GM21529 (cell line): ENCODE measurements around the gene CDT1.
"Not testable (repeated sequence)": the region's sequence is repeated elsewhere in the genome, so short reads cannot be mapped to it uniquely, and the experiment has no call there.

ENCODE experiments used
- ATAC-seq: cut with Tn5 transposase; IDR thresholded peaks from one replicate; pipeline ENCODE4 v1.9.1; 2021; ENCODE audit not compliant: unreplicated experiment

Gene CDT1

DNA sequence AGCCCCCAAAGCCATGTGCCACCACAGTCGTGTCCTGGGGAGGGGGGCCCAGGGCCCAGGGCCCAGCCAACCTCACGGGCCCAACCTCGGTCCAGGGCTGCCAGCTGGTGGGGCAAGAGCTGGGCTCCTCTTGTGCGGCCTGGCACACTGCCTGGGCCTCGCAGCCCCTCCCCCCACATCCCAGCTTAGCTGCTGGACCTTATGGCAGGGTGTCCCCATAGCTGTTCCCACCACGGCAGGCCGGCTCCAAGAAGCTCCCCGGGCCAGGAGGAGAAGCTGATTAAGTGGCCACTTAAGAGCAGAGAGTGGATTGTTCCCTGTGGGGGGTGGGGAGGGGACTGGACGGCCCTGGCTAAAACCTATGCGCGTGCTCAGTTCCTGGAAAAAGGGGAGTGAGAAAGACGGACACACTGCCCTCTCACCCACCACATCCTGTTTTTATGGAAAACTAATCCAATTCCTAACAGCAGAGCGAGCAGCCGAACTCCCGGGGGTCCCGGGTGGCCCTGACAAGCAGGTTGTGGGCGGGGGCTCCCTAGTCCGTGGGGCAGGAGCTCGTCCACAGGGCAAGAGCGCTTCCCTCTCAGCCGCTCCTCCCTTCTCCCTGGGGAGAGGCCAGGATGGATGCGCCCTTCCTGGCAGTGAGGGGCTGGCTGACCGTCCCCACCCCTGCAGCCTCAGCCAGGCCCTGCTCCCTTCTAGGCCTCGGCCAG lies 35.4 kb upstream of the CDT1 start:
- ATAC-seq = no peak

DNA sequence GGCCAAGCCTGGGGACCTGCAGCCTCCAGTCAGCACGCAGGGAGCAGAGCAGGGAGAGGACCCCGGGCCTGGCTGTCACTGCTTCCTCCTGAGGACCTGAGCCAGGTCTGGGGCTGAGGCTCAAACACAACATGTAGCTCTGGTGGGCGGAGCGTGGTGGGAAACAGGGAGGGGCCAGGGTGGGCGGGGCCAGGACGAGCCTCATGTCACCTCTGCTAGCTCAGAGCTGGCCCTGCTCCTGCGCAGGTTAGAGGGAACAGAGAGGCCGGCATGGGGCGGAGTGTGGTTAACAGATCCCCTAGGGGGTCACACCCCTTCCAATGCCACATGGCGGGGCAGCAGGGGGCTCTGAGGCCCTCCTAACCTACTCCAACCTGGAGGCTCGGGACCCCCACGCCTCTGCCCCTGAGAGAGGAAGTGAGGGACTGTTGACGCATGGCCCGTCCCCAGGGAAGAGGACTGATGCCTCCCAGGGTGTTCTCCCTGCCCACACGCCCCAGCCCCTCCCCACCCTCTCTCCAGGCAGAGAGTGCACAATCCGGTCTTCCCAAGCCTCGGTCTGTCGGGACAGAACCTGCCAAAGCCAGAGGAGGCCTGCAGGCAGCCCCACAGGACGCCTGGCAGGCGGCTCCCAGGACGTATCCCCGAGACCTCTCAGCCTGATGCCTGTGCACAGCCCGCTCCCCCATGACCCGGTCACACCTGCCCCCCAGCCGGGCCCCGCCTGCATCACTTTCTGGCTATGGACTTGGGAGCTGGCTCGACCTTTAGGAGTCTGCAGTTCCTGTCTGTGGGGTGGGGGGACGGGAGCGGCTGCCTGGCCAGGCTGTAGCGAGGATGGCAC lies 33.8 kb upstream of the CDT1 start:
- ATAC-seq = peak; percentile 47

DNA sequence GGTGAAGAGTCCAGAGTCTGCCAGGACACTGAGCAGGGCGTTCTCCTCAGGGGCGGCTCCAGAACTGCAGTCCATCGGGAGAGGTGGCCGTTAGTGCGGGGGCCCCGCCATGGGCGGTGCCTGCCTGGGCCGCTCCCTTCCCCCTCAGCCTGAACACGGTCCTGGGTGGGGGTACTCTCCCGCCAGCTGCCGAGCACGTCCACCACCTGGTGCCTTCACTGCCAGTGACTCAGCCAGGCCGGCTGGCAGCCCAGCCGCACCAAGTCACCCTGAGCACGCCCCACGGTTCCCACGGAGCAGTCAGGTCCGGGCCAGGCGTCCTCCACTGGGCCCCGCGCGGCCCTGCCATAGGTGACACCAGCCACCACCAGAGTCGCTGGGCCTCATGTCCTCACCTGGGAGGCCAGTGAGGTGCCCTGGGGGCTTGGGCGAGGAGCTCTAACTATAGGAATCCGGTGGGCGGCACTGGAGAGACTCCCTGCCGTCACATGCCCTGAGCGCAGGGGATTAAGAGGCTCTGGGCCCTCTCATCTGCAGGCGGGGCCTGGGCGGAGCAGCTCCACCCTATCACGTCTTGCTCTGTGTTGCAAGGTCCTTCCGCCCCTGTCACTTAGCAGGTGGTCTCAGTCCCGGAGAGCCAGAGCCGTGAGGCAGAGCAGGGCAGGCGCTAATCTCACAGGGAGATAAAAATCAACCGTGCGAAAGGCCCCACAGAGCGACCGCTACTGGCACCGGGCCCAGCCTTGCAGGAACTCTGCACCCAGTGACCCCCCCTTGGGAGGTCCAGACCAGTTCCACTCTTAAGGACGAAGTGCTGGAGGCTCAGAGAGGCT lies 32.9 kb upstream of the CDT1 start:
- no peak for ATAC-seq

DNA sequence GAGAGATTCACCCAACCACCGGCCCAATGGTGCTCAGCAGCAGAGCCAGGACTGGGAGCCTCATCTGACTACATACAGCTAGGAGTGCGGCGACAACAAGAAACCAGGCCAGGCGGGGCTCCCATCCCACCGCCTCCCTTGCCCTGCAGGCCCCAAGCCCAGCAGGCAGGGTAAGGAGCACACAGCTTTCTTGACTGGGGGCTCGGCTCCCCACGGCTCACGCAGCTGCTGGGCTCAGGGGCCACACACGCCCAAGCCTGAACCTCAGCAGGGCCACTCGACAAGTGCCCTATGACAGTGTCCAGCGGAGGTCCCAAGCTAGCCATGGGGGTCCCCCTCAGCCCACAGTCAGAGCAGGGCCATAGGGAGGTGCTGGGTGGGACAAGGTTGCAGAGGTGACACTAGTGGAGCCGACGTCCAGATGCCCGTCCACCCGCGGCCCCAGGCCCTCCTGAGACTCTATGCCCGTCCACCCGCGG lies 32.3 kb upstream of the CDT1 start:
- ATAC-seq = no peak

DNA sequence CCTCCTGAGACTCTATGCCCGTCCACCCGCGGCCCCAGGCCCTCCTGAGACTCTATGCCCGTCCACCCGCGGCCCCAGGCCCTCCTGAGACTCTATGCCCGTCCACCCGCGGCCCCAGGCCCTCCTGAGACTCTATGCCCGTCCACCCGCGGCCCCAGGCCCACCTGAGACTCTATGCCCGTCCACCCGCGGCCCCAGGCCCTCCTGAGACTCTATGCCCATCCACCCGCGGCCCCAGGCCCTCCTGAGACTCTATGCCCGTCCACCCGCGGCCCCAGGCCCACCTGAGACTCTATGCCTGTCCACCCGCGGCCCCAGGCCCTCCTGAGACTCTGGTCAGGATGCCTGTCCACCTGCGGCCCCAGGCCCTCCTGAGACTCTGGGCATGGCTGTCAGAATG lies 31.8 kb upstream of the CDT1 start:
- ATAC-seq = not testable (repeated sequence)

DNA sequence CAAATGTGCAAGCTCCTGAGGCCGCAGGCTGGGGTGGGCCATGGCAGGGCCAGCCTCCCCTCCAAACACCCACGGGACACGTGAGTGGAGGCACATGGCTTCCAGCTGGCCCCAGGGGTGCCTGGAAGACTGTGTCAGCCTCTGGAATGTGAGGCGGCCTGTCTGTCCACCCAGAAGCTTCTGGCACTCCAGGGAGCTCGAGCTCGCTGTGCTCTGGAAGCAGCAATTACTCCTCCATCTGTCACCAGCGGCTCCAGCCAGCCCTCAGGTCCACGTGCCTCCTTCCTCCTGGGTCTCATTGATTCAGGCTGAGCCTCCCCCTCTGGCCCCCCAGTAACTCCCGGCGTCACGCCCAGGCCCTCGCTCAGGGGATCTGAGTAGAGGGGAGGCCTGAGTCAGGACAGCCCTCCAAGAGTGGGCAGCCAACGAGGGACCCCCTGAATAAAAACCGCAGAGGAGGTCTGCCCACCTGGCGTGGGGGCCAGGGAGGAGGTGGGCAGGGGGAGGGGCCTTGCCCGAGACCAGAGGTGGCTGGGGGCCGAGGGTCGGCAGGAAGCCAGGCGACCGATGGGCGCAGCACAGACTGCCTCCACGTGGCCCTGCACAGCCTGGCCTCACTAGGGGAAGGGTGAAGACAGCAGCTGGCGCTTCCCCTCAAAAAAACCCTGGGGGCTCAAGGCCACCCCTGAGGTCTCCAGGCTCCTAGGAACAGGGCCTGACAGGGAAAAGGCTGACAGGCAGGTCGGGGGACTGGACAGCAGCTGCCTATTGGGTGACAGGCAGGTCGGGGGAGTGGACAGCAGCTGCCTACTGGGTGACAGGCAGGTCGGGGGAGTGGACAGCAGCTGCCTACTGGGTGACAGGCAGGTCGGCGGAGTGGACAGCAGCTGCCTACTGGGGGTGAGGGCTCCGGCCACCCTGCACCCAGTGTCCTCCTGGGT lies 30.4 kb upstream of the CDT1 start:
- ATAC-seq = no peak

DNA sequence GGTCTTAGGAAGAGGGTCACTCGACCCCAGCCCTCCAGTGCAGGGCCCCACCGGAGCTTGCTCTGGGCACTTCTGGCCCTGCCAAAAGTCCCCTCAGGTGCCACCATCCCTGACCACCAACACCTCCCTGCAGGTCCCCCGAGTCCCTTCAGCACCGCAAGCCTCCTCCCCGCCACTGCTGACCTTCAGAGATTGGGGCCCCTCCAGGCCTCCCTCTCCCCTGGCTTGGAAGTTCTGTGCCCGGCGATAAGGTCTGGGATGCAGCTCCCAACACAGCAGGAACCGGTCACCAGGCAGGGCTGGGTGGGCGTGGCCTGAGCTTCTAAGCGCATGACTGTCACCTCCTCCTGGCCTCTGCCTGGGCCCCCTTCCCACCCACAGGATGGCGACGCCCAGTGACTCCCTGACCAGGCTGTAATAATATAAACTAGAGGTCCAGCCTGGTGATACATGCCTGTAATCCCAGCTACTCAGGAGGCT lies 29.7 kb upstream of the CDT1 start:
- ATAC-seq = no peak

DNA sequence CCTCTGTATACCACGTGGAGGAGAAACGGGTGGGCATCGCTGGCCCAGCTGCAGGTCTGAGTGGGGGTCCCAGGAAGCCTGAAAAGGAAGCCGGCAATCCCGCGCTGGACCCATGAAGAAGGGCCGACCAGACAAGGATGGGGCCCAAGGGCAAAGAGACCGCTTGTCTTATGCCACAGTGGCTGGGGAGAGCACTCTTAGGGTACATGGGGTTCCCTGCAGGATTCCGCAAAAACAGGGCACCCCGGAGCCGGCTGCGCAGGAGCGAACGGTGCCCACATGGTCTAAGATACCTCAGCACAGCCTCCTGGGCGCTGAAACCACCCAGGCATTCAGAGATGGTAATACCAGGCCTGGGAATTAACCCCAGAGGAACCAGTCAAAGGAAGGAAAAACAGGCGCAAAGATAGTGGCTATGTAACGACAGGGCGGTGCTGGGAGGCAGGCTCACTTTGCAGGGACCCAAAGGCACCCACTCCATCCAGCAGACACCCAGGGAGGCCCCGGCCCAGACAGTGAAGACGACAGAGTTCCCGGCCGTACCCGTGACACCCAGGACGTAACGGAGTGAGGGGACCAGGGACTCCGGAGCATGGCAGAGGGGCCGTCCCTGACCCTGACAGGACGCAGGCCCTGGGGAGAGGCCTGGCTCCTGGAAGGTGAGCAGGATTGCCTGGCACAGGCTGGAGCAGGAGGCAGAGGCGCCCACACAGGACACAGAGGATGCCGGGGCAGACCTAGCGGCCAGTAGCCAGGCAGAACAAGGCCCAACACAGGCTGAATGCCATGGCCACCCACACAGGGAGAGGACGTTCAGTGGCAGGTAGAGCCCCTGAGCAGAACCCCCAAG lies 28.8 kb upstream of the CDT1 start:
- ATAC-seq = no peak

DNA sequence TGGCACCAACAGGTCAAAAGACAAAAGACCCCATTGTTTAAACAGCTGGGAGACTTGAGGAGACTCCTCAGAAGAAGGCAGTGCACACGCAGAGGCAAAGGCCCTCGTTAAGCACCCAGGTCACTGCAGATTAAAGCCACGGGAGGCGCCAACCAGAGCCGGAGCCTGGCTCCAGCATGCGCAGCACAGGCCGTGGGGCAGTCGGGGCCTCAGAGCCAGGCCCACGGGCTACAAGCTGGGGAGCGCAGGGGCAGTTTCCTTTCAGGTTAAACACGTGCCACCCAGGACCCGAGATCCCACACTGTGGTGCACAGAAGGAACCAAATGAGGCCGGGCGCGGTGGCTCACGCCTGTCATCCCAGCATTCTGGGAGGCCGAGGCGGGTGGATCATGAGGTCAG lies 27.8 kb upstream of the CDT1 start:
- ATAC-seq = no peak

DNA sequence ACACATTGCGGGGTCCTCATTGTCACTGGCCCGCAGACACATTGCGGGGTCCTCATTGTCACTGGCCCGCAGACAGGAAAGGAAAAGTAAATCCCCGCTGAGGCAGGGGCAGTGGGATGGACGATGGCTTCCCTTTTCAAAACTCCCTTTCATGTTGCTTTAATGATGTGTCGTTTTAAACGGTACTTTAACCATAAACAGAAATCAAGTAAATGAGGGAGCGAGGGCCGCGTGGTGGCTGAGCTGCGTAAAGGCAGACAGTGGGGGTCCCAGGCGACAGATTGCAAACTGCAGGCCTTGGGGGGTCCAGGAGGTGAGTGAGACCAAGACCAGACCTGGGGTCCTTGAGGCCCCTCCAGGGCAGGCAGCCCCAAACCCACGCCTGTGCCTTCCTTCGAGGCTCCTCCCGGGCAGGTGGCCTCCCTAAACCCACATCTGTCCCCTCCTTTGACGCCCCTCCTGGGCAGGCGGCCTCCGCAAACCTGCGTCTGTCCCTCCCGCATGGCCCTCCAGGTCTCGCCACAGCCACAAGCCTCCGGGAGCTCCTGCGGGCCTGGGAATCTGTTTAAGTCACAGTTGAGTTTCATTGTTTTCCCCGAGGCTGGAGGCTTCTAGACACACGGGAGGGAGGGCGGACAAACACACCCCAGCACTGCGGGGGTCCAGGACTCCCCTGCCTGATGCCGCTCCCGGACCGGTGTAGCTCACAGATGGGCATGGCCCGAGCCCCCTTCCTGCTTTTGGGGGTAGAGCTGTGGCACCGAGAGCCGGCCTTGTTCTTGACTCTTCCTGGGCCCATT lies 25.9 kb upstream of the CDT1 start:
- no peak for ATAC-seq

DNA sequence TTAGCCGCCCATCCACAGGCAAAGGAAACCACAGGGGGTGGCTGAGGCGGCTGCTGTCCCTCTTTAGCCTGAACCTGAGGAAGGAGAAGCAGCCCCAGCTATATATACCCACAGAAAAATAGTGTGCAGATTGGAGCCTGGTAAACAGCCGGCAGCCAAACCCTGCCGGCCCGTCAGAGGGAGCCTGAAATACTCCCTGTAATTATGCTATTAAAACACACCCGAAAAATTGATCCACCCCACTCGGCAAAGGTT lies 25.4 kb upstream of the CDT1 start:
- ATAC-seq = no peak

DNA sequence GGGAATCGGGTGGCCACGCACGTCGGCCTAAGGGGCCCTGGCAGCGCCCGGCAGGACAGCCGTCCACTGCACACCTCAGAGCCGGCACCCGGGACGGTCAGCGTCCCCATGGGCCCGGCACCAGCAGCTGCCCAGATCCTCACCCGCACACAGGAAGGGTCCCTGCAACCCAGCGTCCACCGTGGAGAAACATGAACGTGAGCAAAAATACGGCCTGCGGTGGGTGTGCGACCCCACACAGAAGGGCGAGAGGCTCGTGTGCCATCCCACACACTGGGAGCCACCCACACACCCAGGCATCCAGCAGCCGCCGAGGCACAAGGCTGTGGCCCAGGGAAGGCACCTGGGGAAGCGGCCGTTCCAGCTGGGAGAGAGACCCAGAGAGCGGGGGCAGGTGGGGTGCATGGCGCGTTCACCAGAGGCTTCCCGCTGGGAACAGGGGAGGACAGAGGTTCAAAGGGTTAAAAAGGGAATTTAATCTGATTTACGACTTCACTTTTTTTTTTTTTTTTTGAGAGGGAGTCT lies 25.0 kb upstream of the CDT1 start:
- ATAC-seq = no peak

DNA sequence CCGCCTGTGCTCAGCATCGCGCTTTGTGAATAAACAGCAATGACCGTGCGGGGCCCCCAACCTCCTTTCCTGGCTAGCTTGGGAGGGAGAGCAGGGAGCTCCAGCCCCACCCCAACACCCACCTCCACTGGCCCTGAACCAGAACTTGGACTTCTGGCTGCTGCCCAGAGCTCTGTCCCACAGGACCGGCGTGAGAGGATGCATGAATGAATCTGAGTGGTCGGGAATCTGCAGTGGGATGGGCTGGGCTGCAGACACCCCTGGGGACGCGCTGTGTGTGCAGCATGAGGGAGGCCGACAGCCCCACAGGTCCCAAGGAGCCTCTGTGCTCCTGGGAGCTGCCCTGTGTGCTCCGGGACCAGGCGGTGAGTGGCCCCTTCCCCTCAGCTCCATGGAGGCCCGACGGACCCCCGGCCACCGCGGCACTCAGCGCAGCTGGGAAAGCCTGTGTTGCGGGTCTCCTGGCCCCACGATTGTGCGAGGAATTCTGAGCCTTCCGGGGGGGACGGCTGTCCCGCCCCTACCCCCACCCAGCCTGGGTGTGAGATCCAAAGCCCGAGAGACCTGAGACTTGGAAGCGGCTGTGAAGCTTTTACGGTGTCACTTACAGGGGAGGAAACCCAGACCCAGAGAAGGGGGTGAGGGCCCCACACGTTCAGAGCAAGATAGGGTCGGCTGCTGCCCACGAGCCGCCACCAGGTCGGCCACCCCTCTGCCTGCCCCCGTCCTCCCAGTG lies 24.0 kb upstream of the CDT1 start:
- ATAC-seq = no peak

DNA sequence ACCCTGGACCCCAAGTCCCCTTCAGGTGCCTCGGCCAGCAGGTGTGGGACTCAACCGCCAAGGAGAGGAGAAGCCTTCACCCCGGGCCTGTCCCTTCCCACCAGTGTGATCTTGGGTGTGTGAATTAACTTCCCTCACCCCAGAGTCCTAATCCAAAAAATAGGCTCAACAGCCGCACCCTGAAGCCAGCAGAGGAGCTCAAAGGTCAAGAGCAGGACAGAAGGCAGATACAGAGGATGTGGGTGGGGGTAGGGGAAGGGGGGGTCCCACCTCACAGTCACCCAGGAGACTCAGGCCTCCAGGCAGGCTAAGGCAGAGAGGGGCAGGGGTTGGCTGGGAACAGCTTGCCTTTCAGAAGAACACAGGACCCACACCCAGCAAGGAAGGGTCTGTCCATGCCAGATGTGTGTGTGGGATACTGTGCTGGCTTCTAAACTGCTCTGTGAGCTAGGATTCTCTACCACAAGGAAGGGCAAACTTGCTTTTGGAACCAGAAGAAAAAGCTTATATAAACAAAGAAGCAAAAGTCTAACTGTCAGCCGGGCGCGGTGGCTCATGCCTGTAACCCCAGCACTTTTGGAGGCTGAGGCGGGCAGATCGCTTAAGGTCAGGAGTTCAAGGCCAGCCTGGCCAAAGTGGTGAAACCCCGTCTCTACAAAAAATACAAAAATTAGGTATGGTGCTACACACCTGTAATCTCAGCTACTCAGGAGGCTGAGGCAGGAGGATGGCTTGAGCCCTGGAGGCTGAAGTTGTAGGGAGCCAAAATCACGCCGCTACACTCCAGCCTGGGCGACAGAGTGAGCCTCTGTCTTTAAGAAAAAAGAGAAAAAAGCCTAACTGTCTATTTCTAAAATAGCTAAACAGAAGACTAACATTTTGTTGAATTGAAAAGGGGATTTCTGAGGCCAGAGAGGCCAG lies 23.2 kb upstream of the CDT1 start:
- no peak for ATAC-seq

DNA sequence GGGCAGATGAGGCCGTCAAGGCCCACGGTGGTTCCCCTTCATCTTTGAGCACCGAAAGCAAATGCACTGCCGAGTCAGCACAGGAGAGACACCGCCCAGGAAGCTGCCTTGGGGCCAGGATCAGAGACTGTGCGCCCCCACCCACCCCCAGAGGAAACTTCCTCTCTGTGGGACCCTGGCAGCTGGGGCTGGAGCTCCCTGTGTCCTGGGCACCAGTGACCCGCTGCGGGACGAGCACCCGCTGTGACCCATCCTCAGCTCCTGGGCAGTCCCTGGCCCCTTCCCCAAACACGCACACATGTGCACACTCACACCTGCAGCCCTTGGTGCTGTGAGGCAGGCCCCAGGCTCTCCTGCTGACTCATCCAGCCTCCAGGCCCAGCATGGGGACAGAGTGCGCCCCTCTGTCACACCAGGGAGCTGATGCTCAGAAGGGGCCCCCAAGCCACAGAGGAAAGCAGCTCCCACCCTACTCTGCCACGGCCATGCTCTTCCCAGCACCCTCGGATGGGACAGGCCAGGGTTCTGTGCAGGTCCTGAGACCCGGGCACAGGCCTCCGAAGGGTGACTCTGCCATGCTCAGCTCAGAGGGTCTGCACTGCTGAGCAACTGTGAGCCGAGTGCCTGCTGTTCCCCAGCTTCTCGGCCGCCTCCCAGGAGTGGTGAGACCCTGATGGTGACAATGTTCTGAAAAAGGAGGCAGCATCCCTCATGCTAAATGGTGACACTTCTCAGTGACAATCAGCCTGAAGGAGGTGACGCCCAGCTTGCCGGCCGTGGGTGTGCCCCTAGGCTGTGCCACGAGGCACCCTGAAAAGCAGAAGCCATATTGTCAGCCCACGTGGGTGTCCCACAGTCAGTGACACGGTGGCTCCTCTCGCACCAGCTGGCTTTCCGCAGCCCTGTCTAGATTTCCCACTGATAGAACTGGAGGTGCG lies 22.2 kb upstream of the CDT1 start:
- ATAC-seq = peak; percentile 35
